Smooth muscle cell (in vitro differentiated cells): ENCODE results near the gene SNCB. TPM values are rescaled to one million over a fixed set of nuclear protein-coding genes. Genes with fewer than 3 reads are reported as not detected.

Source experiments
- DNase-seq: peaks from one replicate; lab custom pipeline; 2025; ENCODE audit not compliant: unreplicated experiment; lab: John Stamatoyannopoulos, UW
- H2AFZ ChIP-seq: fragments of 200-600 bp; sonication (generic); 2 replicates; pipeline ENCODE4 v1.6.0; 2016; ENCODE audit warnings: antibody characterized with exemption, low read depth, mild to moderate bottlenecking
- H3F3A ChIP-seq: fragments of 200-600 bp; sonication (generic); 2 replicates; pipeline ENCODE4 v1.6.0; 2017; ENCODE audit warnings: antibody characterized with exemption, low read depth
- H3K27ac ChIP-seq: fragments of 200-600 bp; sonication (generic); 2 replicates; pipeline ENCODE4 v1.5.1; 2016; ENCODE audit warnings: low read depth, mild to moderate bottlenecking
- H3K27me3 ChIP-seq: fragments of 200-600 bp; sonication (generic); 2 replicates; pipeline ENCODE4 v1.6.1; 2016; ENCODE audit warnings: low read depth, mild to moderate bottlenecking
- H3K36me3 ChIP-seq: fragments of 200-600 bp; sonication (generic); 2 replicates; pipeline ENCODE4 v1.5.1; 2016; ENCODE audit warnings: low read depth
- H3K4me1 ChIP-seq: fragments of 200-600 bp; sonication (generic); 2 replicates; pipeline ENCODE4 v1.5.1; 2016; ENCODE audit warnings: low read depth
- H3K4me2 ChIP-seq: fragments of 200-600 bp; sonication (generic); 2 replicates; pipeline ENCODE4 v1.6.0; 2016; ENCODE audit warnings: mild to moderate bottlenecking
- H3K4me3 ChIP-seq: fragments of 200-600 bp; sonication (generic); 2 replicates; pipeline ENCODE4 v1.5.1; 2016; ENCODE audit warnings: mild to moderate bottlenecking
- H3K79me2 ChIP-seq: fragments of 200-600 bp; sonication (generic); 2 replicates; pipeline ENCODE4 v1.6.0; 2016; ENCODE audit warnings: low read depth, mild to moderate bottlenecking
- H3K9ac ChIP-seq: fragments of 200-600 bp; sonication (generic); 2 replicates; pipeline ENCODE4 v1.6.0; 2016; ENCODE audit warnings: low read depth
- H3K9me3 ChIP-seq: fragments of 200-600 bp; sonication (generic); replicated peaks from 2 replicates; pipeline ENCODE4 v1.5.1; 2016; ENCODE audit warnings: low read depth
- H4K20me1 ChIP-seq: fragments of 200-600 bp; sonication (generic); 2 replicates; pipeline ENCODE4 v1.6.0; 2016; ENCODE audit warnings: low read depth
- CTCF ChIP-seq: fragments of 200-600 bp; sonication (generic); IDR thresholded peaks from 2 replicates; pipeline ENCODE4 v1.5.1; 2017; ENCODE audit warnings: borderline replicate concordance, mild to moderate bottlenecking, antibody characterized with exemption; ENCODE audit not compliant: insufficient read depth, poor library complexity, severe bottlenecking
- WGBS: methylation state at CpG from one replicate; pipeline ENCODE4 v1.1.7; 2016; ENCODE audit warnings: low lambda C conversion rate; 5-methylcytosine and 5-hydroxymethylcytosine counted together
- polyA plus RNA-seq: library from polyadenylated mRNA; unstranded; fragments of >200 nt; fragmentation: Nextera tagmentation; extraction: Ambion mirVana; gene quantifications from 2 replicates; pipeline ENCODE4 v1.2.1, GENCODE V29; 2016
- total RNA-seq: library from RNA; depleted of rRNA; stranded (reverse); fragments of >200 nt; gene quantifications from 2 replicates; pipeline ENCODE4 v1.2.3, GENCODE V29; 2014

SNCB gene
- total and polyA plus RNA-seq, 2 experiments from 2014 or later = 0.45 to 0.55 TPM

GRCh38 chr5:176658817-176659511 lies 28.6 kb upstream of the SNCB start:
- Histone ChIP-seq H3K36me3 (no peaks in the 10 kb centered on the region), H3K9me3 (no peaks in the 10 kb centered on the region), H3F3A (no peaks in the 10 kb centered on the region), H3K4me3 (no peak overlapping the region), H2AFZ (no peak overlapping the region), H3K4me1 (no peaks in the 10 kb centered on the region), H3K27me3 (peaks cover under 1% of the 10 kb centered on the region), H3K27ac (no peak overlapping the region), H3K79me2 (no peaks in the 10 kb centered on the region), H3K4me2 (no peak overlapping the region), H3K9ac (no peak overlapping the region), H4K20me1 (peaks cover 7% of the 10 kb centered on the region)
- WGBS = 84% methylated on average over 11 of the region's 11 CpGs
- TF ChIP-seq CTCF = no peak
- DNase-seq = no peak

DNA sequence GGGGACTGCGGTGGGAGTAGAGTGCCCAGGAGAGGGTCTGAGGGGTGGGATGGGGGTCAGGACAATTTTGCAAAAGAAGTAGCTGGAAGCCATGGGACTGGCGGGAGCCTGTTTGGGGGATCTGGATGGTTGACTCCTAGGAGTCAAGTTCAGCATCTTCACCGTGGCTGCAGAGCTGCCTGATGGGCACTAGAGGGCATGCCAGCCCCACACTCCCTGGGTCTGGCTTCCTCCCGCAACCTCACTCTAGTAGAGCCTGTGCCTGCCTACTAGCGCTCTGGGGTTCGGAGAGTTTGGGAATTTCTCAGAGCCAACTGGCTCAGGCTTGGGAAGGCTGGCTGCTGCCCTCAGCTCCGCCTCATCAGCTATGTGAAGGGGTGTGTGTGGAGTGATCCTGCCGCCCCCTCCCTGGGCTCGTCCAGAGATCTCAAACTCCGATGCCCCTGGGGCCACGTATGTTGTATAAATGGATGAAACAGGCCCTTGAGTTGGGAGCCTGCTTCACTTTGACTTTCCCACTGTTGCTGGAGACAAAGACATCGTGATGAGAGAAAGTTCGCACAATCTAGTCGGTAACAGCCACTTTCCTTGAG lies 27.8 kb upstream of the SNCB start:
- Histone ChIP-seq H2AFZ (no peak overlapping the region), H3K27ac (no peak overlapping the region), H3F3A (no peaks in the 10 kb centered on the region), H3K36me3 (no peaks in the 10 kb centered on the region), H3K4me3 (no peak overlapping the region), H3K9me3 (no peaks in the 10 kb centered on the region), H4K20me1 (peaks cover 14% of the 10 kb centered on the region), H3K4me1 (no peaks in the 10 kb centered on the region), H3K79me2 (no peaks in the 10 kb centered on the region), H3K9ac (no peak overlapping the region), H3K4me2 (no peak overlapping the region), H3K27me3 (no peaks in the 10 kb centered on the region)
- DNase-seq = peak; percentile 10
- TF ChIP-seq CTCF = peak; percentile 67
- 53% methylated on average over 14 of the region's 14 CpGs for WGBS

DNA sequence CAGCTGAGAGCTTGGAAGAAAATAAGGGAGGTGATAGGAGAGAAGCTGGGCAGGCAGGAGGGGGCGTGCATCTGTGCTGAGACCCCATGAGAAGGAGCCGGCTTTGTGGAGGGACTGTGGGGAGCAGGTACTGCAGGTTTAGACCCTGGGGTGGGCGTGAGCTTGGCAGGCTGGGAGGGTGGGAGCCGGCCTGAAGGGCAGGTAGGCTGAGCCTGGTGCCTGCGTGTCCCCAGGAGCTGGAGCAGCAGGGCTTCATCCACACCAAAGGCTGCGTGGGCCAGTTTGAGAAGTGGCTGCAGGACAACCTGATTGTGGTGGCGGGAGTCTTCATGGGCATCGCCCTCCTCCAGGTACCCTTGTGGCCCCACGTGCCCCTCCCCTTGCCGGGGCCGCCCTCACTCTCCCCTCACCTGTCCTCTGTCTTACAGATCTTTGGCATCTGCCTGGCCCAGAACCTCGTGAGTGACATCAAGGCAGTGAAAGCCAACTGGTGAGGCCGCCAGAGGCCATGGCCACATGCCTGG lies 26.2 kb upstream of the SNCB start:
- Histone ChIP-seq H3K79me2 (no peaks in the 10 kb centered on the region), H3K27ac (no peak overlapping the region), H3K9me3 (no peaks in the 10 kb centered on the region), H3K36me3 (no peaks in the 10 kb centered on the region), H3F3A (no peaks in the 10 kb centered on the region), H3K4me3 (no peak overlapping the region), H3K9ac (no peak overlapping the region), H4K20me1 (peaks cover 29% of the 10 kb centered on the region), H3K27me3 (no peaks in the 10 kb centered on the region), H2AFZ (no peak overlapping the region), H3K4me1 (no peaks in the 10 kb centered on the region), H3K4me2 (no peak overlapping the region)
- WGBS = 89% methylated on average over 10 of the region's 13 CpGs
- DNase-seq = no peak
- no peak for TF ChIP-seq CTCF
